NOMO-1 treated with DMSO at 0.1 percent for 48 hours (cell line): ENCODE measurements around the gene CDC42.
"Not testable (repeated sequence)": the region's sequence is repeated elsewhere in the genome, so short reads cannot be mapped to it uniquely, and the experiment has no call there.

Source experiments
- DNase-seq: peaks from one replicate; lab custom pipeline; 2025; ENCODE audit not compliant: unreplicated experiment; lab: John Stamatoyannopoulos, UW

Gene CDC42

DNA sequence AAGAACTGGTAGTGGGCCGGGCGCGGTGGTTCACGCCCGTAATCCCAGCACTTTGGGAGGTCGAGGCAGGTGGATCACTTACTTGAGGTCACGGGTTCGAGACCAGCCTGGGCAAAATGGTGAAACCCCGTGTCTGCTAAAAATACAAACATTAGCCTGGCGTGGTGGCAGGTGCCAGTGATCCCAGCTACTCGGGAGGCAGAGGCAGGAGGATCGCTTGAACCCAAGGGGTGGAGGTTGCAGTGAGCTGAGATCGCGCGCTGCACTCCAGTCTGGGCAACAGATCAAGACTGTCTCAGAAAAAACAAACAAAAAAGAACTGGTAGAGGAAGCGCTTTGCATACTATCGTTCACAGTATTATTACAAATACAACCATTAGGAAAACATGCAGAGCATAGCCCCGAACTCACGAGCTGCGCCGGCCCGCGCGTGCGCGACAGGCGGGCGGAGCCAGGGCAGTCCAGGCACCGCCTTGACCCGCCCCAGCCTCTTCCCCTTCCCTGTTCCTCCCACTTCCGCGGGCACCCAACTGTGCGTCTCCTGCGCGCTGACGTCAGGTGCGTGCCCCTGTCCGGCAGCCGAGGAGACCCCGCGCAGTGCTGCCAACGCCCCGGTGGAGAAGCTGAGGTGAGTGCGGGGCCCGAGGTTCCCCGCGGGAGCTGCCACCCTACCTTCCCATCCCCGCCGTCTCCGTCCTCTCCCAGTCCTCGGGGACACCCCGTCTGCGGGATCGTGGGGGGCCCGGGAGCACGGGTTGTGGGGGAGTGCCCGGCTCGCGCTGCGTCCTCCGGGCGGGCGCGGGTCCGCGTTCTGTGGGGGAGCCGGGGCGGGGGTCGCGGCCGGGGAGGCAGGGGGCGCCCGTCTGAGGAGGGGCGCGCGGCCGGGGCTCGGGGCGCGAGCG, at the start of gene CDC42:
TSS of gene CDC42 (plus strand) at position 595 of the 902 bp plus-strand sequence. CDS start 25,770 bp downstream, outside the sequence.
- peak; percentile 96 for DNase-seq

DNA sequence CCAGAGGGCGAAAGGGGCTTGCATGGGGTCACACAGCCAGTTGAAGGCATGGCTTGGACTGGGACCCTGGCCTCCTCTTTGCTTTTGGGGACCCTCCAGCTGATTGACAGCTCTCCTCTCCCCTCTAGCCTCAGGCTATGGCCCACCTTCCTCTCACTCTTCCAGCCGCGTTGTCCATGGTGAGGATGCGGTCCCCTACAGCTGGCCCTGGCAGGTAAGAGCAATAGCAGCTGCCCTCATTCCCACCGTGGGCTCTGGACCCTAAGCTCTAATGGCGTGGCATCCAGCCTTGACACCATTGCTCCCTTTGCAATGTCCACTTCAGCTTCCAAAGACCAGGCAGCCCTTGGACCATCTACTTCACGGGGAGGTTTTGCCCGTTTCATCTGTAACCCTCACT, 49.6 kb upstream of the CDC42 start:
- not testable (repeated sequence) for DNase-seq

DNA sequence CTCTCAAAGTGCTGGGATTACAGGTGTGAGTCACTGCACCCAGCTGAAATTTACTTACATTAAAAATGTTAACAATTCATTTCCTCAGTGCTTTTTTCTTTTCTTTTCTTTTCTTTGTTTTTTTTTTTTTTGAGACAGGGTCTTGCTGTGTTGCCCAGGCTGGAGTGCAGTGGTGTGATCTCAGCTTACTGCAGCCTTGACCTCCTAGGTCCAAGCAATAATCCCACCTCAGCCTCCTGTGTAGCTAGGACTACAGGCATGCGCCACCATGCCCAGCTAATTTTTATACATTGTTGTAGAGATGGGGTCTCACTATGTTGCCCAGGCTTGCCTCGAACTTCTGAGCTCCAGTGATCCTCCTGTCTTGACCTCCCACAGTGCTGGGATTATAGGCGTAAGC, 48.5 kb upstream of the CDC42 start:
- not testable (repeated sequence) for DNase-seq

DNA sequence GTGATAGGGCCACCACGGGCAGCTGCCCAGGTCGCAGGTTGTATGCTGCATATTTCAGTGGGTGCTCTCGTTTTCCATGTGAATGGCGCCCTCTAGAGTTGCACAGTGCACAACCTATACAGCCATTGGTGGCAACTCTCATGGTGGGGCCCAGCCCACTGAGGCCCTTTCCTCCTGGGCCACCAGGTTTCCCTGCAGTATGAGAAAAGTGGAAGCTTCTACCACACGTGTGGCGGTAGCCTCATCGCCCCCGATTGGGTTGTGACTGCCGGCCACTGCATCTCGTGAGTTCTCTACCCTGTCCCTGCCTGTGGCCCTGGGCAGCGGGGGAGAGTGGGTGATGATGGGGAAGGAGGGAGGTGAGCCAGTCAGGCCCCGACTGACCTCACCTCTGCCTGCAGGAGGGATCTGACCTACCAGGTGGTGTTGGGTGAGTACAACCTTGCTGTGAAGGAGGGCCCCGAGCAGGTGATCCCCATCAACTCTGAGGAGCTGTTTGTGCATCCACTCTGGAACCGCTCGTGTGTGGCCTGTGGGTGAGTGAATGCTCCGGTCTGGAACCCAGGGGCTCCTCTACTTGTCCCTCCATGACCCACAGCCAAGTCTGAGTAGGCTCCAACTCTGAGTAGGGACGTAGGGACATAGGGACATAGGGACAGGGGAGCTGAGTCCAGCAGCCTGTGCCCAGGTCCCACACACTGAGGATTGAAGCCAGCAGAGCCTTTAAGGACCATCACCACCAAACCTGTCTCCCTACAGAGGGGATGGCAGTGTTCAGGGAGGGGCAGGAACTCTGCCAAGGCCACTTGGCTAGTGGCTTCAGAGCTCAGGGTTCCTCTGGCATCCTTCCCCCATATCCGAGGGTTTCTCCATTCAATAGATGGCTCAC, 47.0 kb upstream of the CDC42 start:
- DNase-seq: not testable (repeated sequence)

DNA sequence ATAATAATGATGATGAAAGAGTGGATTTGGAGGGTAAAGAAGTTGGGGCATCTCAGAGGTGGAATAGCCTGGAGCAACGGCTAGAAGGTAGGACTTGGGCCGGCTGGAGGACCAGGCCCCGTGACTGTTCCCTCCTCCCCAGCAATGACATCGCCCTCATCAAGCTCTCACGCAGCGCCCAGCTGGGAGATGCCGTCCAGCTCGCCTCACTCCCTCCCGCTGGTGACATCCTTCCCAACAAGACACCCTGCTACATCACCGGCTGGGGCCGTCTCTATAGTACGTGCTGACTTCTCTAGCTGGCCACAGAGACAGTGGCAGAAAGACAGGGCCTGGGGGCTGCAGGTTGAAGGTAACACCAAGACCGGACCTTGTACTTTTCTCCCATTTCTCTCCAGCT, 45.8 kb upstream of the CDC42 start:
- not testable (repeated sequence) for DNase-seq

DNA sequence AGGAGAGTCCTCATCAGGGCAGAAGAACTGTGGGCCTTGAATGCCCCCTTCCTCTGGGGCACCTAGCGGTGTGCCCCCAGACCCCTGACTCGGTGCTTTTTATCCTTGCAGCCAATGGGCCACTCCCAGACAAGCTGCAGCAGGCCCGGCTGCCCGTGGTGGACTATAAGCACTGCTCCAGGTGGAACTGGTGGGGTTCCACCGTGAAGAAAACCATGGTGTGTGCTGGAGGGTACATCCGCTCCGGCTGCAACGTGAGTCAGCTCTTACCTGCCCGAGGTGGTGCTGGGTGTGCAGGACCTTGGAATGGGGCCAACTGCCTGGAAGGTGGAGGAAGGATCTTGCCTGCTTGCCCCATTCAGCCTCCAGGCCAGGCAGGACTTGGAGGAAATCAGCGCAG, 45.2 kb upstream of the CDC42 start:
- DNase-seq: not testable (repeated sequence)

DNA sequence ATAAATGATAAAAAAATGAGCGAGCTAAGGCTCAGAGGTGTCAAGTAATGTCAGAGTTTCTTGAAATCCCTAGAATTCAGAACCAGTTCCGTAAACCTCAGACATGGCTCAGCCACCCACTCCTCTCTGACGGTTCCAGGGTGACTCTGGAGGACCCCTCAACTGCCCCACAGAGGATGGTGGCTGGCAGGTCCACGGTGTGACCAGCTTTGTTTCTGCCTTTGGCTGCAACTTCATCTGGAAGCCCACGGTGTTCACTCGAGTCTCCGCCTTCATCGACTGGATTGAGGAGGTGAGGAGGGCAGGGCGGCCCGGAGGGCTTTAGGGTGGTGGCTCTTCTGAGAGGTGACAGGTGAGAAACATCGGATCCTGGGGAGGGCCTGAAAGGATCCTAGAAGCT, 42.9 kb upstream of the CDC42 start:
- not testable (repeated sequence) for DNase-seq

DNA sequence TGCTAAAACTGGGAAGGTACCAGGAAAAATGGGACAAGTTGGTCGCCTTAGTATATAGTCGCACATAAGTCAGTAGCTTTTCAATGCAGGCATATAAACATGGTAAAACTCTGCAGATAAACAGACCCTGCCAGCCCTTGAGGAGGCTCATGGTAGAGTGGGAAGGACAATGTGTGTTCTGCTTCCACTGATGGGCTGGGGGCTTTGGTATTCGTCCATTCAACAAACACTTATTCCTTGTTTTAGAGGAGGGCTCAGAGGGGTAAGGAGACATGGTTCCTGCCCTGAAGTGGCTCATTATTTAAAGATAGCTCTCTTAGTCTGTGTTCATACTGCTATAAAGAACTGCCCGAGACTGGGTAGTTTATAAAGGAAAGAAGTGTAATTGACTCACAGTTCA, 39.8 kb upstream of the CDC42 start:
- not testable (repeated sequence) for DNase-seq

DNA sequence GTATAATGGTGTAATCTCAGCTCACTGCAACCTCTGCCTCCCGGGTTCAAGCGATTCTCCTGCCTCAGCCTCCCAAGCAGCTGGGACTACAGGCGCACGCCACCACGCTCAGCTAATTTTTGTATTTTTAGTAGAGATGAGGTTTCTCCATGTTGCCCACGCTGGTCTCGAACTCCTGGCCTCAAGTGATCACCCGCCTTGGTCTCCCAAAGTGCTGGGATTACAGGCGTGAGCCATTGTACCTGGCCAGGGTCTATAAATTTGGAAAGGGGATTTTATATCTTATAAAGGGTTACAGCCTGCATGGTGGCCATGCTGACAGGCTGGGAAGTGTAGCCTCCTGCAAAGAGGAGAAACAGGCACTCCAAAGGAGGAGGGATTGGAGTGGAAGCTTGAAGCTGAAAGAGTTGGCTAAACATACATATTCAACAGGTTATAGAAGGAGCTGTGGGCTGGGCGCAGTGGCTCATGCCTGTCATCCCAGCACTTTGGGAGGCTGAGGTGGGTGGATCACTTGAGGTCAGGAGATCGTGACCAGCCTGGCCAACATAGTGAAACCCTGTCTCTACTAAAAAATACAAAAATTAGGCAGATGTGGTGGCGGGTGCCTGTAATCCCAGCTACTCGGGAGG, 37.8 kb upstream of the CDC42 start:
- not testable (repeated sequence) for DNase-seq

DNA sequence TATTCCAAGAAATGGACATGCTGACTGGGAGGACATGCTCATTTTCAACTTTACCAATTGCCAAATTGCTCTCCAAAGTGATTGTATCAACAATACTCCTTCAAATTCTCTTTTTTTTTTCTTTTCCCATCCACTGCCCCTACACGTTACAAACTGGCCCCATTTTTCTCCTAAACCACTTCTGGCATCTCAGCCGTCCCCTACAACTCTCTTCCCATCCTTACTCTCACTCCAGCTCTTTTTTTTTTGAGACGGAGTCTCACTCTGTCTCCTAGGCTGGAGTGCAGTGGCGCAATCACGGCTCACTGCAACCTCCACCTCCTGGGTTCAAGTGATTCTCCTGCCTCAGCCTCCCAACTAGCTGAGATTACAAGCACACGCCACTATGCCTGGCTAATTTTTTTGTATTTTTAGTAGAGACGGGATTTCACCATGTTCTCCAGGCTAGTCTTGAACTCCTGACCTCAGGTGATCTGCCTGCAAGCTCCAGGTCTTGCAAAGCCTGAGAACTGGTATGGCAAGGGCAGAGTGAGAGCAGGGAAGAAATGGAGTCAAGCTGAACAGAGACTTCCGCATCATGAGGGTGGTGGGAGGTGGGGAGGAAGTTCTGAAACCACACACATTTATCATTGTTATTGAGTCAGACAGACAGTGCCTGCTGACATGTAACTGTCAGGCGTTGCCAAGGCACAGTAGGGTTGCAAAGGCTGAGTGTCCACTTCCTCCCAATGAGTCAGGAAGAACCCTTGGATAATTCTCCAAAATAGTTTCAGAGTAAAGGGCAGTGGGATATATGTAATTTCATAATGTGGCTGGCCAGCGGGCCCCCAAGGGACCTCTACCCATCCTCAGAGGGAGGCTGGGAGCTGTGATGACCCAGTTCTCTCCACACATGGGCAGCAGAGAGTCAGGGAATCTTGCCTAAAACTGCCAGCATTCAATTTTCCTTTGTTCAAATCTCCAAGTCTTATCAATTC, 33.6 kb upstream of the CDC42 start:
- DNase-seq: peak; percentile 96

DNA sequence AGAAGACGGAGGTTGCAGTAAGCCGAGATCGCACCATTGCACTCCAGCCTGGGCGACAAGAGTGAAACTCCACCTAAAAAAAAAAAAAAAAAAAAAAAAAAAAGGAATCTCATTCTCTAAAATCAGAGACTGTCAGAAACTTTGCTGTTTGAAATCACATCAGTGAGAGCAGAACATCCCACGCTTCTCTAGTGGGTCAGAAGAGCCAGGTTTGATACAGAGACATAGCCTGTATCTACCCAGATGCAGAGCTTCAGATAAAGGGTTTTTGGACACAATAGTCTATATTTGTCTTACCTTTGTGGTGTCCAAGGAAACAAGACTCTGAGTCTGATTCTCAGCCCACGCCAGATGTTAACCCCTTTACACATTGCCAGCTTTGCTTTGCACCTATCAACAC, 31.4 kb upstream of the CDC42 start:
- DNase-seq: no peak

DNA sequence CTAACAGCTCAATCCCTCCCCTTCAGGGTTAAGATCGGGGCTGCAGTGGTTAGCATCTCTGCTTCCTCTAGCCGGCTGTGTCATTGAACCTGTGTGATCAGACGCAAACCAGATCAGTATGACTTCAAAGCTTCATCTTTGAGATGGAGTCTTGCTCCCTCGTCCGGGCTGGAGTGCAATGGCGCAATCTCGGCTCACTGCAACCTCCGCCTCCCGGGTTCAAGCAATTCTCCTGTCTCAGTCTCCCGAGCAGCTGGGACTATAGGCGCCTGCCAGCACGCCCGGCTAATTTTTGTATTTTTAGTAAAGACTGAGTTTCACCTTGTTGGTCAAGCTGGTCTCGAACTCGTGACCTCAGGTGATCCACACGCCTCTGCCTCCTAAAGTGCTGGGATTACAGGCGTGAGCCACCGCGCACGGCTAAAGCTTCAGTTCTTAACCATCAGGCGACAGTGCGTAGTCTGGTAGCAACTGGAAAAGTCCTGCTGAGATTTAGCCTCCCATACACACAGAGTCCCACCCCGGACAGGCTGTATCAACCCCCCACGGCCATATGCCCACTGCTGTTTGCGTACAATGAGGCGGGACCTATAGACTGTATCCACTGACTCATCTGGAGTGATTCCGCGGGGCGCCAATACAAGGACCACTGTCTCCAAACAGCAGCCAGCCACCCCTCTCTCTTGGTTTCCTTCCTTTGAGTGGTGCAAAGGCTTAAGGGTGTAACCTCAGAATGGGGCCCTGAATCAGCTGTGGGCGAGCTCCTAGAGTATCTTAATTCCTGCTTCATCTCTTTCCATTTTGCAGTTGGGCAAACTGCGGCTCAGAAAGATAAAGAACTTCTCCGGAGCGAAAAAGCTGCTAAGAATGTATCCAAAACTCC, 27.8 kb upstream of the CDC42 start:
- DNase-seq: peak; percentile 90

DNA sequence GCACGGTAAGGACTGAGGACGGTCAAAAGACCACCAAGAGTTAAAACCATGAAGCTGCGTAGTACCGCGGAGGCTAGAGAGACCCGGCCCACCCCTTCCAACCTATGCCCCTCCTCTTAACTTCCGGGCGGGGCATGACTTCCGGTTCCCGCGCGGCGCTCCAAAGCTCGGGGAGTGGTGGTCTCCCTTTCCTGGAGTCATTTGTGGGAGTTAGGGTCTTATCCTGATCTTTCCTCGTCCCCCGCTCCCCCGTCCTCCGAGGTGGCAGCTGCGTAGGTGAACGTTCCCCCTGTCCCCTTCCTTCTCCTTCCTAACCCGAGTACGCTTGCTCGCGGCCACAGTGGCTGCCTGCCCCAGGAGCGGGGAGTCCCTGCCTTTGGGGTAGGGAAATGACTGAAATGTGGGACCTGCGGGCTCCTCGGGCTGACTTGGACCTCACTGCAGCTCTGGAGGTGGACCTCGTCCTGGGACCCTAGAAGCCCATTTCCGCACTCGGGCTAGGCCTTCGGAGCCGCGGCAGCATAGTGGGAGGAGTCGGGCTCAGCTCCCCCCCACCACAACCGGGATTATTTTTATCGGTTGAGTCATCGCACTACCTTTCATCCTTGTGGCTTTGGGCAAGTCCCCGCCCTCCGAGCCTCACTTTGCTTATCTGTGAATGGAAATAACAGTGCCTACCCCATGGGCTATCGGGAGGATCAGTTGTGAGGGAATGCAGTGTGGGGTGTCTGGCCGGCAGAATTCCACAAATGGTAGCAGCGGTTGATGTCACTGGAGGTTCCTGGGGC, 26.9 kb upstream of the CDC42 start:
- peak; percentile 90 for DNase-seq

DNA sequence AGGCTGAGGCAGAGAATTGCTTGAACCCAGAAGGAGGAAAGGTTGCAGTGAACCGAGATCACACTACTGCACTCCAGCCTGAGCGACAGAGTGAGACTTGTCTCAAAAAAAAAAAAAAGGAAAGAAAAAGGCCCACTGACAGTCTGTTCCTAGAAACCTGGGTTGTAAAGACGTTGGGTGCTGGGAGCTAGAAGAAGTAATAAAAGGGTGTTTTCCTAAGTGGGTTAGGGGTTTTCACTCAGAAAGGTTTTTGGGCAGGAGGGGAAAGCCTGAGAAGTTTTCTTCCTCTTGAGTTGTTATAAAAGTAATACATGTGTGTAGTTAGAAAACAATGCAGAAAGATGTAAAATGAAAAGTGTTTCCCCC, 25.6 kb upstream of the CDC42 start:
- DNase-seq: no peak

DNA sequence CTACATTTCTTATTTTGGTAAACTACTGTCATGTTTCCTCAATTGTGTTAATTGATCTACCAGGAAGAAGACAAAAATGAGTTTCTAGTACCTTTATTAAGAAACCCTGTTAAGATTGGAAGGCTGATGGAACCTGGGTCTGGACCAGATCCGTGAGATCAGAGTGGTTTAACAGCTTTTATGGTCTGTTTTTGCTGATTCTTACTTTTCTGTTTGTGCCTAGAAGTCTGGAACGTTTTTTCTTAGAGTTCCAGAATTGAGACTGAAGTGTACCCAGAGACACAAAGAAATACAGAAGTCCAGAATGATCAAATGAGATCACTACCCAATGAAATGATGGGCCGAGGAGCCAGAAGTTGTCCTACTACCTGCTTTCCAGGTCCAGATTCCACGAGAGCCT, 22.5 kb upstream of the CDC42 start:
- no peak for DNase-seq

DNA sequence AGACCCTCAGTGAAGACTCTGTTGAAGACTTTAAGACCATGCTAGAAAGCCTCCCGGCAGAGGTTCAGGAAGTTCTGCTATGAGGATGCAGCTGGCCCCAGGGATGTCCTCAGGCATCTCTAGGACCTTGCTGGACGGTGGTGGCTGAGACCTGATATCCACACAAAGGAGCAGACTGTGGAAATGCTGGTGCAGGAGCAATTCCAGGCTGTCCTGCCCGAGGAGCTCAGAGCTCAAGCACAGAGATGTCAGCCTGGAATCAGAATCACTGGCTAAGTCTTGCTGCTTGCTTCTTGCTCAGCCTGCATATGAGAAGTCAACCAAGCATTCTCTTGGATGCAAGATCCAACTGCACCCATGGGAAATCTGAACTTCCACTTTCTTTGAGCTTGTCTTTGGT, 22.0 kb upstream of the CDC42 start:
- no peak for DNase-seq

DNA sequence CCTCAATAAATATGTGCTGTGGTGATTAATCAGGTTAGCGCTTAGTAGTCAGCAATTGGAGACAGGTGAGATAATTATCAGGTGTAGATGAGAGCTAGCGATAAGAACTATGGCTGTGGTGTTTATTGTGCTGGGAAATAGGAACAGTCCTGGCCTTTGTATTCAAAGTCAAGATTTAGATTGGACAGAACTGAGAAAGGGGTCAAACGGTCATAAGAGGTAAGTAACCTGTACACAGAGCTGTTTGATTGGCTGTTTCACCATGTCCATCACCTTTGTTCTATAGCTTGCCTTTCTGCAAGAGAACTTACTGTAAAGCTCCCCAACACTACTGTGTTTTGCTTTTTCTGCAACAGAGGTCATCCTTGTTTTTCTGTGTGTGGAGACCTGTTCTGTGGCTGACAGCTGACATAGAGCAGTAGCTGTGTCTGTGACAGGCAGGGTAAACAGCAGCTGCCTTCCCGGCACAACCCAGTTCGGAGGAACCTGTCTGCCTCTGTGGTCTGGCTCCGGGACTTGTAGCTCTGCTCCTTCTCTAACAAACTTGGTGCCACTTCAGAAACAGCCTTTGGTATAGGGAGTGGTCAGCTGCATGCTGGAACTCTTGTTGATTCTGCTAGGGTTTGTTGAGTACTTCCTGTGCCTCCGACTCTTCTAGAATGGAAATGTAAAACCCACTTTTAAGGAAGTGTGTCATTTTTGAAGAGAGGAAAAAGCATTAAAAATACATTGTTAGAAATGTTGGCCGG, 21.1 kb upstream of the CDC42 start:
- peak; percentile 48 for DNase-seq

DNA sequence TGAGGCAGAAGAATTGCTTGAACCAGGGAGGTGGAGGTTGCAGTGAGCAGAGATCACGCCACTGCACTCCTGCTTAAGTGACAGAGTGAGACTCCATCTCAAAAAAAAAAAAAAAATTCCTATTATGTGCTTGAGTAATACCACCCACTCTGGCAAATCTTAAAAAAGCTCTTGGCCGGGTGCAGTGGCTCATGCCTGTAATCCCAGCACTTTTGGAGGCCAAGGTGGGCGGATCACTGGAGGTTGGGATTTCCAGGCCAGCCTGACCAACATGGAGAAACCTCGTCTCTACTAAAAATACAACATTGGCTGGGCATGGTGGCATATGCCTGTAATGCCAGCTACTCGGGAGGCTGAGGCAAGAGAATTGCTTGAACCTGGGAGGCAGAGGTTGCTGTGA, 17.7 kb upstream of the CDC42 start:
- not testable (repeated sequence) for DNase-seq
